Central memory CD4-positive, alpha-beta T cell (primary cell): ENCODE data around the gene OR2AJ1.

Experiments
- DNase-seq: peaks from one replicate; pipeline ENCODE4 v3.0.0; 2022

The OR2AJ1 gene

GRCh38 chr1:247962911-247963588 lies 38.4 kb downstream of the OR2AJ1 start:
- DNase-seq = no peak

GRCh38 chr1:247964933-247965332 lies 40.2 kb downstream of the OR2AJ1 start, which contains the start of gene OR2AK2:
Gene OR2AK2 (plus strand): TSS chr1:247965233. CDS start chr1:247965377, 144 bp downstream.
- DNase-seq = no peak

DNA sequence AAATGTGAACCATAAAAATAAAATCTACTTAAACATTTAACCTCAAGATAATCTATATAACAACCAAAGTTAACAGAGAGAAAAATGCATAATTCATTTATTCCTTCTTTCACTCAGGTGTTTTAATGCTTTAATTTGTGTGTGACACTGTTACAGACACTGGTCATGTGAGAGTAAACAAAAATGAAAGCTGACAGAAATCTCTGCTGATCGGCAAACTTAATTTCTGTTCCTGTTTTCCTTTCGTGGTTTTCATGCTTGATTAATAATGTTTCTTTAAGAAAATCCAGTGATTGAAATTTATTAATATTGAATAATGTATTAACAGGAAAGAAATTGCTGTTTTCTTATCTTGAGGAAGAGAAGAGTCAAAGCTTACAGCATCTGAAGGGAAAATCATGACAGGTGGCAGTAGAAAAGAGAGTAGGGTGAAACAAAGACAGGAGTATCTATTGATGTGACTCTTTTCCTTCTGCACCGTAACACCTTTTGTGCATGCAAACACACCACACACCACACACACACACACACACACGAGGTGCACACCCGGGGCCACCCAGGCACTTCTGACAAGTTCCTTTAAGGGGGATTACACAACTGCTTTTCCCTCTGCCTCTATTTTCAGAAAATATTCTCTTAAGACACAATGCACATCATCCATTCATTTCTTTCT lies 42.0 kb downstream of the OR2AJ1 start:
- DNase-seq = no peak
